Dermis microvascular lymphatic vessel endothelial cell (primary cell): Measurements from ENCODE around the gene NFIB. TPM values are rescaled to one million over a fixed set of nuclear protein-coding genes. Genes with fewer than 3 reads are reported as not detected.

Experiments used
- DNase-seq, 2 donors: peaks; one replicate each; pipeline versions ENCODE4 v3.0.0 to v3.0.0-alpha.2; 2010; ENCODE audit warnings: low read depth in 2 of 2
- total RNA-seq: library from RNA; depleted of rRNA; stranded (reverse); fragments of >200 nt; gene quantifications from 2 replicates; pipeline ENCODE4 v1.2.1, GENCODE V29; 2014

NFIB gene
- total RNA-seq, 1 donor from 2014 or later, result 116 TPM

DNA sequence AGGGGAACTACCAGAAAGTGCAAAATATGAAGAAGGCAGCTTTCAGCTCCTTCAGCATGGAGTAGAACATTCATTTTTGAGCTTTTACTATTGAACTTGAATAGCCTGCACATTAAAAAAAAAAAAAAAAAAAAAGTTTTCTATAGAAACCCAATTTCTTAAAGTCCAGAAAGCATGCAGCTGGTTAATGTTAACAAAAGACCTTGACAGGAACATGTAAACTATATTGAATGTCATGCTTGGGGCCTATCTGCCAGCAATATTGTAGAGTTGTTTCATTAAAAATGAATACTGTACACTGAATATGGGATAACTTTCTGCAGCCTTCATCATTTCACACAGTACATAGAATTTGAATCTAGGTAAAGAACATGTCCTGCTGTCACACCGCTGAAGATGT, 230.6 kb downstream of the NFIB start:
- no peak for DNase-seq

DNA sequence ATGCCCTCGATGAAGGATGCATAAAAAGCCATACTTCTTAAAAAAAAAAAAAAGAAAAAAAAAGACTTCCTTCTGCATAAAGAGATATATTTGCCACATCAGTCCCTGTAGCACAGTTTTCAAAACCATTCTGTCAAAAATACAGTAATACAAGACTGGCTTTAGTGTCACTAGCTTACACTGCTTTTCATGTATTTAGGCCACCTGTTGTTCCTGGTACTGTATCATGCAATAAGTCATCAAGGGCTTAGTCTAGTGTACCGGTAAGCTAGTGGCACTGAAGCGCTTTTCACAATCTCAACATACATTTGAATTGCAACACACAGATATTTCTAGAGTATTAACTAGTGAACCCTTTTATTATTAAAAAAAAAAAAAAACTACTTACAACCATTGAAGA, 231.2 kb downstream of the NFIB start:
- no peak for DNase-seq

DNA sequence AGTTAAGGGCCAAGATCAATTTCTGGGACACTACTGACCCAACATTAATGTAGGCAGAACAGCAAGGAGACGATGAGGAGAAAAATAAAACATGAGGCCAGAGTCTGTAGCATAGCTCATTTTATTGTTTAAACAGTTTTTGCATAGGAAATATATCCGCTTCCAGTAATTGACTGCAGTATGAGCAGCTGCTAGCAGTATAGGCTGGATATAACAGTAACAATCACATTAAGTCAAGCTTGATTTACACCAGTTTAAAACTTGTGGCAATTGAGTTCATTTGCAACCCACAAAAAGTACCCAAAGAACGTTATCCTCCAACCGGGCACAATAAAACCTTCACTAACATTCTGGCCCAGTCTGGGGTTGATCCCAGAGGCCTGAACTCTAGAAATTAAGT, 232.2 kb downstream of the NFIB start:
- DNase-seq, result no peak

DNA sequence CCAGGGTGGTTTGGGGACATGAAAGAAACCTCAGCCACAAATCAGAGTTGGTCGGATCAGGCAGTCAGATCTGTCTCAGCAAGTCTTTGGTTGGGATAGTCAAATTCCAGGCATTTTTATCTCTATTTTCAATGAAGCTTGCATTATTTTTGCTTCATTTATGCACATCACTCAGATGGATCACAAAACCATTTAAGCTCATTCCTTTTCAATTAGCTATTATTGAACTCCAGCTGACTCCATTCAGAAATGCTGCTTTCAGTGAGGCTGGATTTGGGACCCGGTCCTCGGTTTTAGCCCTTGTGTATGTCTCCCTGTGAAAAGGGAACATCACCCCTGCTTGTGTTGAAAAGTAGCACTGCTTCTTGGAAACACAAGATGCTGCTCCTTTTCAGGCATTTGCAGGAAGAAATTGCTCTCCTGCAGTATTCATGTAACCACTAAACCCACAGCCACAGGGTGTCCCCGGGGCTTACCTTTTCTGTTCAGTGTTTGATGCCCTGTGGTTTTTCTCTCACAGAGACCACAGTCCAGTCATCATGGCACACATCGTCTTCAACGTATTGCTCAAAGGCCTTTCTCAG, 232.9 kb downstream of the NFIB start:
- DNase-seq, result no peak

DNA sequence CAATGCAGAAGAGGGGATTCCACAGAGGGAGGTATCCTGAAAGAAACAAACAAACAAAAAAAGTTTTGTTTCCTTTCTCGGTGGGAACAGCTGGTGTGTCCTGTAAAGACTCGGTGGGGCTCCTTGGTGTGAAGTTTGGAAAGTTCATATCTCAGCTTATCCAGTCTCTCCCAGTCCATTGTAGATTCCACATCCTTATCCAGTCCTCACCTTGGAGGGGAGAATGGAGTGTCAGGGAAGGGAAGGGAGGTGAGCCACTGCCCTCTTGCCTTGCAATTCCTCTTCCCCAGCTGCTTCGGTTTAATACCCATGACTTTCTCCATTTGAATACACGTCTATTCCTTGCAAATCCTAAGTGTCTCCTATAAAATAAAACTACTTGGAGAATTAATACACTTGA, 234.5 kb downstream of the NFIB start:
- no peak for DNase-seq

DNA sequence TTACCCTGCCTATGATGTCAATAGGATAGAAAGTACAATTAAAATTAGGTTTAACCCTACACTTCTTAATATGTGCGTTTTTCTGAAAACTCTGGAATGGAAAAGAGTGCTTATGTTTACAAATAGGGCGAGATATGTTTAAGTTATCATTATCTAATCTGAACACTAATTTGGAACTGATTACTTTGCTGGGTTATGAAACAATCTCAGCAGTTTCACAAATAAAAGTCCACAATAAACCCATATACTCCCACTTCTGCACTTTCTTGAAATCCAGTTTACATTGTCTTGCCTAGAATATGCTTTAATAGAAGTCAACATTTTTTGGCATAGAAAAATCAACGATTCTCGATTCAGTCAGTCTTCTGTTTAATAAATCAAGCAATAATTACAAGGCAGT, 236.3 kb downstream of the NFIB start:
- no peak for DNase-seq

DNA sequence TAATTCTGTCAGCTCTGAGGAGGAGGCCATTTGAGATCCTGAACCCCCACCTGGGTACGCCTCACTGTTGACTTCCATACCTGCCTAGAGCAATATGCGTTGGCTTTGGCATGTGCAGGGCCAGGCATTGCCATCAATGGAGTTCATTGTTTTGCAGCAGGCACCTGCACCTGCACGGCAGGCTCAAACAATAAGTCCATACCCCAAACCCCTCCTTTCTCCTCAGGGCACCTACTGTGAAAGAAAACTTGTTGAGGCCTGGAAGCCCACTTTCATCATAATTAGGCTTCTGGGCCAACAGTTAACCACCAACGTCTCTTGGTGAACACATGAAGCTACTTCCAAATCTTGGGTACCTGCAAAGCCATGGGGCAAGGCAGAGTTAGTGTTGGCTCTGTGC, 238.7 kb downstream of the NFIB start:
- DNase-seq, result no peak

DNA sequence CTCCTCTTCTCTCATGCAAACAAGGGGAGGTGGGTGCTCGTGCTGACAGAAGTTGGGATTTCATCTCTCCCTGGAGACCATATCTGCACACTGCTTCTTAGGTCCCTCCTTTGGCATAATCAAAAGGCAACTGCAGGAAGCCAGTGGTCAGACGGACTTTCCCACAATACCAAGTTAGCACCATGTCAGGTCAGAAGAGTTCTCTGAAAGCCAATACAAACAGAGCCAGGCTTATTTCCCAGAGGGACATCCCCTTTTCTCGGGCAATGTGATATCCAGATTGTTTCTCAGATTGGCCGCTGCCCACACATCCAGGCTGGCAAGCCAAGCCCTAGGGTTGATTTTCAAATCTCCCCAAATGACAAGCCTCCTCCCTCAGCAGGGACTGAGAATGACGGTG, 241.1 kb downstream of the NFIB start:
- peak in 1 of 2 donors; percentile 28 for DNase-seq

DNA sequence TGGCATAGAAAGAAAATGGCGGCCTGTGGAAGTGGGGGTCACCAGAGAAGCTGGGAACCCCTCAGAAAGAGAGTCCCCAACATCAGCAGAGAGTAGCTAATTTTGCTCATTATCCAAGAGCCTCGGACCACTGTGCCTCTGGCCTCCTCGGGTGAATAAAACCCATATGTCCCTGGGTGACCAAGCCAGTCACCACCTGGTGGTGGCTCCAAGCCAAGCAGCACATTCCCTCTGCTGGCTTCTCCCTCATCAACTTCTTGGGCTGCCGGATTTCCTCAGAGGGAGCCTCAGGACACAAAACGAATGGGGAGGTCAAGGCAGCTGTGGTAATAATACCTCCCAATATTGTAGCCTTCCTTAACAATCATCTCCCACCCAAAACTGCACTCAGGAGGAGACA, 242.5 kb downstream of the NFIB start:
- no peak for DNase-seq

DNA sequence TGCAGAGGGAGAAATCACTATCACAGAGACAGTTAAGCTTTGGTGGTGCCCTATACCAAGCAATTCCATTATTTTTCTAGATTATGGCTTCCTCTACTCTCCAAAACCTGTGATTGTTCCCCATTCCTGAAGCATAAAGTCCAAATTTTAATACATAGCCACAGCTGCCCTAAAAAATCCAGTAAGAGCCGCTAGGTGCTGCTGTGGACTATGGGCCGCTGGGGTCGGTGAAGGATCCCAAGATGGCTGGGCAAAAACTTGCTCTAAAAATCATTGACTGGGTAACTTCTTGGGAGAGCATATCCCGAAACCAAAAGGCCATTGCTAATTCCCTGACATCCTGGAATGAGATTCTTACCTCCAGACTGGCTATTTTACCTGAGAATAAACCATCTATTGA, 245.3 kb downstream of the NFIB start:
- DNase-seq, result no peak

DNA sequence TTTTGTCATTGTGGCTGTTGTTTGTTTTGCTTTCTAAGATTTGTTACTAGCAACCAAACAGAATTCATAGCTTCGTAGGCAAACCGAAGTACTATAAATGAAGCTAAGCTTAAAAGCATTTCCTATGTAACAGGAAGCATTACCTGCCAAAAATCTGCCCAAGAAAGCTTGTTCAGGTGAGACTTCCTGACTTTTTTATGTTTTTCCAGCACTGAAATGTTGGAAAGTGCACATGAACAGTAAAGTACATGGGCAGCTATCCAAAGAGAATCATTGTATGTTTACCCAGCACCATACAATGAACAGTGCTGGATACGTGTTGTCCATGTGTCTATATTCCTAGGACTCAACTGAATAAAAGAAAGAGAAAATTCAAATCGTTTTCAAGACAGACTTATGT, 247.1 kb downstream of the NFIB start:
- DNase-seq, result peak; percentile 84 to 92

DNA sequence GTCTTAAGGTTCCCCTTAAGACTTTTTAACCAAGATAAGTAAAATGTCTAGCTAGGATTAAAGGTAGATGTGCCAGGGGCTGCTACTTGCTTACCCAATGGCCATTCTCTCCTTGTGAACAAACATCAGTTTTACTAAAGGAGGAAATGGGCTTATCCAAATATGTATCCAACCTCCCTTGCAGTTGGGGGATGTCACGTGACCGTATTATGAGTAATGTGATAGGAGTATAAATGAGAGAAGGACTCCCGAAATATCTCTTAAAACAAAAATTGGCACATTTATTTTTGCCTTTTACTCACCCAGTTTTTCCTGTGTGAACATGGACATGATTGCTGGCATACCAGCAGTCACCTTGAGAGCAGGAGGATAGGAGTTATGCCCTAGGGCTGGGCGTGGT, 247.9 kb downstream of the NFIB start:
- DNase-seq, result no peak

DNA sequence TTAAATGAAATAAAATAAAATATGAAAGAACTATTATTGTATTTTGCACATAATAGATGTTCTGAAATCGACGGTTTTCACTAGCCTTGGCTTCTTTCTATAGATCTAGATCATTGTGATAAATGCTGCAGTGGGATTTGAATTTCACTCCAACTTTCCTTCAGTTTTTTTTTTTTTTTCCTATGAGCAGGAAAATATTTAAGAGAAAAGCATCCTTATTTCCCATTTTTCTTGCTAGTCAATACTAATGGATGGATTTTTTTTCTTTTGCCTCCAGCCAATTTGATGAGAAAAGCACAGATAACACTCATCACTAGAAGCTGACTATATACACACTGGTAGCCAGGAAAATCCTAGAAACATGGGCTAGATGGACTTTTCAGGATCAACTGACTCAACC, 249.0 kb downstream of the NFIB start:
- no peak for DNase-seq

DNA sequence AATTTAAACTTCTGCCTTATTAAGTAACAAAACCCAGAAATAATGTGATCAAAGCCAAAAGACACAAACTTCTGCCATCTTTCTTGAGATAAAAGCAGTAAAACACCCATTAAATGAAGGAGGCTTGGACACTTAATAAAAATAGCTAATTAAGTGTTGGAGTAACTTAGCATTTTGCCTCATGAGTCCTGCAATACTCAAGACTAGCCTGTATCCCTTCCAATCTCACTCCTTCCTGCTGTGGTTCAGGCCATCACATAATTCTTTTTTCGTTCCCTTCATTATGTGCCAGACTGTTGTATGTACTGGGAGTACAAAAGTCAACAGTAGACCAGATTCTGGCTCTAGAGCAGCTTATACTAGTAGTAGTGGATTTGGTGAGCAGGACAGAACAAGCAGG, 250.2 kb downstream of the NFIB start:
- no peak for DNase-seq

DNA sequence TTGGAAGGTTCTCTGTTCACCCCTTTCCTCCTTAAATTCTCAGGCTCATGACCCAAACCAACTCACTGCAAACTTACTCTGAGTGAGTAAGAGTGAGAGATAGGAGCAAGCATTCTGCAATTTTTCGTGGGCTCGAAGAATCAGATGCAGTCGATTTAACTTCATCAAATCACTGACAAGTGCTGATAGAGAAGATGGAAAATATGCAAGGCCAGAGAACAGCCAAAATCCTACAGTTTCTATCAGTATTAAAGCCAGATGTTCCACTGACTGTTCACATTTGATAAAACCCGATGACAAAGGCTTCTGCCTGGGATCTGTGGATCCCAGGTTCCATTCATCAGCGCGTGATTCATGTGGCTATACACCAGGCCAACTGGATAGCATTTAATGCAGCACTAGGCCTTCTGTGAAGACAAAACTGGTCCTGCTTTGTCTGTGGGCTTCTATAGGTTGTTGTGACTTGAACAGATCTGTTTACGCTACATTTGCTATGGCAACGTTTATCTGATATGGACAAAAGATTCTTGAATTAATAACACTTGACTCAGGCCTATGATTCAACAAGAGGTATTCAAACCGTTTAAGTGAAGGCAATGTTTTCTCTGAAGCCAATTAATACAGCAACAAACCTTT, 251.2 kb downstream of the NFIB start:
- peak in 1 of 2 donors; percentile 56 for DNase-seq

DNA sequence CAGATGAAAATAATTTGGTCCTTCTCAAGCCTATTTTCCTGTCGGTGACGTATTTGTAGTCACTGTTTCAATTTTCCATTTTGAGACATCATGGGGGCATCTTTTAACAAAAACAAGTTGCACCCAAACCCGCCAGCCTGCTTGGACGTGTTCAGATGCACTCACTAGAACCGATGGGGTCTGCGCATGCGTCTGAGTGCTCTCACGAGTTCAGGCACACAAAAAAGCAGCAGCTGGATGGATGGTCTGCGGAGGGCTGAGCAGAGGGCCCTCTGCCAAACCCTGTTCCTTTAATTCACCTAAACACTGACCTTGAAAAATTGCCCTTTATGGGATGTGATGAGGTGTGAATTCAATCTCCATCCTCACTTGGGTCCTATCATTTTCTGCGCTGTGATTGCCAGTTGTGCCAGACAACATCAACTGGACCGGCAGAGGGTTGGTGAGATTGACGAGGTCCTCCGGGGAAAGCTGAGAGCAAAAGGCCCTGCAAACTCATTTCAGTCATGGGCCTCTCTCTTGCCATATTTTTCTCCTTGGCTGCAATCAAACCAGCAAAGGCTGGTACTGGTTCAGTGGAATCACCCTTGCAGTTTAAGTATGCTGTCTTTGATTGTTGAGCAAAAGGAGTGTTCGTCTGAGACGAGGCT, 251.9 kb downstream of the NFIB start:
- DNase-seq, result no peak

DNA sequence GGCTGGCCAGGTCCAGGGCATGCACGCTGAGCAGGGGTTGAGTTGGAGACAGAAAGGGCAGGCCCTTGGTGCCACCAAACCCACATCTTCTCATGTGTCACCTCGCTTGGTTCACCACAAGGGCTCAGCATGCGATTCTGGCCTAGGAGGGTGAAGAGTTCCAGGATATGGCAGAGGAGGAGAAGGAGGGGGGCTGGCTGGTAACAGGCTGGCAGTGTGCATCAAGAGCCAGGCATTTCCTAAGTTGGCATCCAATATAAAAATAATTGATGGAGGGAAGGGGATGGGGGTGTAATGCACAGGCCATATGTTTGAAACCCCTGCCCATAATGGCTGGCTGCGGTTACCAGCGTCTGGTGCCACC, 255.6 kb downstream of the NFIB start:
- DNase-seq, result no peak

DNA sequence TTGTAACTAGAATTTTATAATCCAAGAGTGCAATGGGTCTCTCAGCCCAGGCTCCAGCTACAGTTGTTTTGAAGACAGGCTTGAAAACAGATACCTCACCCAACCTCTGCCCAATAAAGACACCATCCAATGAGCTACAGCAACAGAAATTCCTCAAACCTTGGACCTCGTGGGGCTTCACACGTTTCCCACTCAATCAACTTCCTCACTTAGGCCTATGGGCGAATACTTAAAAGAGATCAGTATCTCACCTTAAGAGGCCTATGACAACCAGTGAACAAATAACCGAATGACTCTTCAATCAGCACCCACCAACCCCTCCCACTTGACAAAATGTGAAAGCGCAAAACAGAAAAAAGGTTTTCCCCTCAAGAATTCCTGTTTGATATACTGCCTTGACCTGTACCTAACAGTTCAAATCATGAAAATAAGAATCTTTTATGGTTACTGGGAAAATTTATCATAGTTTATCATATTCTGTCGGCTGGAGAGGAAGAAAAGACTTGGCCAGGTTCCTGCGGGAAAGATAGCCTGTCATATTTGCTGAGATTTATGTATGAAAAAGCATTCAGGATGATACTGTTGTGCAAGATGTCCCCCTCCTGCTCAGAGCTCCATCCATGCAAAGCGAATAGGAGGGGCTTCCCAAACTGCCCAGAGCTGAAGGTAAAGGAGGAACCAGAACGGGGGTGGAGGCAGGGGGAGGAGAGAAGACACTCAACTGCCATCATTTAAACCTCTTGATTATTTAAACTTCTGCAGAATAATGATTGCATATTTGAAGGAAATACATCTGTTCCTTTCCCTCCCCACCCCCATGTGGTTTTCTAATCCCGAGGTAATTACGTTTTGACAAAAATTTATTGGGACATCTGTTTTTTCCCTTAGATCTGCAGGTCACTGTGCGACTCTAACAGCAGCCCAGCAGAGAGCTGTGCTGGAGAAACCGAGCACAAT, 256.3 kb downstream of the NFIB start:
- DNase-seq, result peak in 1 of 2 donors; percentile 33

DNA sequence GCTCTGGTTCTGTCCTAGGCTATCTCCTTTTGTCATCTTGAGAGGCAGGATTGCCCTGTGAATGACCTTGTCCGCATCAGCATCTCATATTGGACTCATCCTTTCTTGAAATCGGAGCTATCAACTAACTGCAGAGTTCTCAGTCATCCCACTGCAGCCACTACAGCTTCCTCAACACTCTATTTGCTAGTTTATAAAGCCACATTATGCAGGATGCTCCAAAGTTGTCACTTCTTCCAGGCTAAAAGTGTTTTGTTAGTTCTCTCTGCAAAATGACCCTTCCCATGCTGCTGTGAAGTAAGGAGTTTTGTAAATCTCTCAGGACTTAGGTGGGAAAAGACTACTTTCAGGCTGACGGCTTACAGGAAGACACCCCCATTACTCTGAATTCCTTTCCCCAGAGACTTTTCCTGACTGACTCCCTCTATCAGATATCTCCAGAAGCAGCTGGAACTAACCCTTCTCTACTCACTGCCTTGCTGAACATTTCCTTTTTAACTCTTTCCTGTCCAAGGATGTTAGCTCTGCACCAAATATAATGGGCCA, 257.6 kb downstream of the NFIB start:
- peak in 1 of 2 donors; percentile 73 for DNase-seq

DNA sequence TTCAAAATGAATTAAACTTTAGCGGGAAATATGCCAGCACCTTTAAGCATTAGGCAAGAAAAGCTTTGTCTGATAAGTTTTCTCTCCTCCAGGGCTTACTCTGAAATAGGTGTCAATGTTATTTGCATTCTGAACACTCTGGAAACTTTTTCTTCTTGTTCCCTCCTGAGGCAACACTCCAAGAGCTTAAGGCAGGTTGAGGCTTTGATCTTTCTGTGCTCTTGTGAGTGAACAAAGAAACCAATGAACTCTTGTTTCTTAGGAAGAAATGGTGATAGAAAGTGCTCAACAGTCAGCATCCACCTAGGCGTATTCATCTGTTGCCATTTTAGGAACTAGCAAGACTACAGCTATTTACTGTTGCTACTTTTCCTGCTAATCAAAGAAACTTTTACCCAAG, 259.8 kb downstream of the NFIB start:
- DNase-seq, result no peak

DNA sequence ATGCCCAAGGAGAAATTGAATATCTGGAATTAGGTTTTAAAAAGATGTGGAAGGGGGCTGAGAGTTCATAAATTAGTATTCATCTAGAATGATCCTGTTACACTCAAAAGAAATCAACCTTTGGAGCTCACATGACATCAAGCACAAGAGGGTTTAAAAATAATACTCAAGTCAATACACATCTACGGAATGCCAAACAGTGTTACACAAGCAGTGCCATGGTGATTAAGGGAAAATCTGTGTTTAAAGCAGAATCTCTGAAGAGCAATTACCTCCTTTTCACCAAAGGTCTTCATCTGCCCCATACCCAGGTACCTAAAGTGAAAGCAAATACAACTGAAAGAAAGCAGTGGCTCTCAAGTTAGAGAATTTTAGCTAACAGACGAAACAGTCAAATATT, 261.6 kb downstream of the NFIB start:
- DNase-seq, result no peak

DNA sequence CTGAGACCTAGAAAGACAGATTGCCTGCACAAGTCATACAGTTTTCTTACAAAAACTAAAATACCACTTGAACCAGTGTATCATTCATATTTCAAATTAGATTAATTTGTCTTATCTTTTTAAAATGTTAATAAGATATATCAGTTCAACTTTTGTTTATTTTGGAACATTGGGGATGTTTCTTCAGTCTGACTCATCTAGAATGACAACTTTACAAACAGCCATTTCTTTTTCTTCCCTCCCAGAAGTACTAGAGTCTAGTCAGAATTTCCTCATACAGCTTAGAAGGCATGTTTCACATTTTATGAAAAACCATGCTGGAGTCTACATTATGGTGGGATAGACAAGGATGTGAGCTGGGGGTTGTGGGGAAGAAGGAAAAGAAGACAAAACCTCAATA, 262.5 kb downstream of the NFIB start:
- DNase-seq, result no peak
